Psoas muscle (tissue), 8 donors: ENCODE results near the gene CDKN1A. TPM values are rescaled to one million over a fixed set of nuclear protein-coding genes. Genes with fewer than 3 reads are reported as not detected.

Experiments used
- ATAC-seq, 4 donors: fragments of 200-7000 bp; cut with Tn5 transposase; one replicate each; pipeline ENCODE4 v1.9.1; 2020; ENCODE audit warnings: moderate library complexity in 3 of 4, mild to moderate bottlenecking in 2 of 4
- DNase-seq, 2 donors: peaks; one replicate each; pipeline ENCODE4 v3.0.0-alpha.2; 2020
- H3K27ac ChIP-seq: fragments of 200-600 bp; one replicate; pipeline ENCODE4 v1.8.0; 2022
- H3K27me3 ChIP-seq, 3 donors: fragments of 200-600 bp in 1 of 3; one replicate each; pipeline versions ENCODE4 v1.6.1 to v1.8.0; 2013 to 2022; ENCODE audit warnings: low read length in 2 of 3, mild to moderate bottlenecking in 2 of 3, moderate library complexity in 1 of 3; ENCODE audit not compliant: insufficient read depth in 3 of 3
- H3K36me3 ChIP-seq, 2 donors: fragments of 200-600 bp in 1 of 2; one replicate each; pipeline versions ENCODE4 v1.6.1 to v1.8.0; 2013 to 2022; ENCODE audit warnings: low read depth in 1 of 2, mild to moderate bottlenecking in 1 of 2, moderate library complexity in 1 of 2; ENCODE audit not compliant: insufficient read depth in 1 of 2
- H3K4me1 ChIP-seq: fragments of 200-600 bp; one replicate; pipeline ENCODE4 v1.8.0; 2022
- H3K4me3 ChIP-seq: fragments of 200-600 bp; one replicate; pipeline ENCODE4 v1.8.0; 2022; ENCODE audit warnings: mild to moderate bottlenecking
- H3K9me3 ChIP-seq: fragments of 200-600 bp; one replicate; pipeline ENCODE4 v1.8.0; 2022
- WGBS, 3 donors: extraction: QIAGEN DNeasy Blood & Tissue Kit; methylation state at CpG; one replicate each; pipeline versions ENCODE4 v1.1.6 to v1.1.7; 2013; 5-methylcytosine and 5-hydroxymethylcytosine counted together
- intact Hi-C, 2 donors: fragments of 100-400 bp; cut with DNase I; formaldehyde crosslinking; loops; one replicate each; pipeline versions ENCODE4 v1.11.0 to v1.14.2; 2022
- polyA plus RNA-seq, 3 donors: library from polyadenylated mRNA; stranded (reverse); fragments of 200-250 nt; gene quantifications; one replicate each; pipeline ENCODE4 v1.2.3, GENCODE V29; 2013
- total RNA-seq, 4 donors: library from RNA; stranded (reverse); fragmentation: NEBNext Ultra II Directional in 2 of 4; extraction: Animal tissue kit (Norgen Biotek cat#: 25700) in 2 of 4; gene quantifications; one replicate each; pipeline versions ENCODE4 v1.2.1 to v1.2.4, GENCODE V29; 2021 to 2023
- TF ChIP-seq, protein P1 (sequence below): fragments of 200-600 bp; IDR thresholded peaks from one replicate; pipeline ENCODE4 v1.8.0; 2022; ENCODE audit warnings: antibody characterized with exemption
- donor health status: healthy with polysubstance abuse.
- donor health status: DM: no; HTN: no; CAD: no; lungs with moderate emphysema.
- donor health status: Bipolar disorder and iron deficiency.
- donor health status: healthy.
- donor health status: DM: yes; HTN: yes; CAD: no.
- donor health status: DM: no; HTN: no; CAD: no.
- donor health status: DM: no; HTN: no; CAD: no.
- donor health status: DM: yes; HTN: yes; CAD: no.

The CDKN1A gene
- total and polyA plus RNA-seq, 7 donors = 39.2 to 666 (median 159) TPM

- H3K36me3 ChIP-seq = no peaks in the 10 kb centered on the region
- peaks cover 4% of the 10 kb centered on the region for H3K9me3 ChIP-seq
- no peak overlapping the region for H3K4me3 ChIP-seq
- peaks cover 14% of the 10 kb centered on the region for H3K4me1 ChIP-seq
- H3K27ac ChIP-seq = no peak overlapping the region
- intact Hi-C loops = loop anchor here in 1 of 2 donors (5.0 kb wide), 1 partner anchor 58 kb away; no protein-coding TSS in a partner anchor
- no peak for ATAC-seq
- DNase-seq = peak in 1 of 2 donors; percentile 4
- TF ChIP-seq, protein P1, sequence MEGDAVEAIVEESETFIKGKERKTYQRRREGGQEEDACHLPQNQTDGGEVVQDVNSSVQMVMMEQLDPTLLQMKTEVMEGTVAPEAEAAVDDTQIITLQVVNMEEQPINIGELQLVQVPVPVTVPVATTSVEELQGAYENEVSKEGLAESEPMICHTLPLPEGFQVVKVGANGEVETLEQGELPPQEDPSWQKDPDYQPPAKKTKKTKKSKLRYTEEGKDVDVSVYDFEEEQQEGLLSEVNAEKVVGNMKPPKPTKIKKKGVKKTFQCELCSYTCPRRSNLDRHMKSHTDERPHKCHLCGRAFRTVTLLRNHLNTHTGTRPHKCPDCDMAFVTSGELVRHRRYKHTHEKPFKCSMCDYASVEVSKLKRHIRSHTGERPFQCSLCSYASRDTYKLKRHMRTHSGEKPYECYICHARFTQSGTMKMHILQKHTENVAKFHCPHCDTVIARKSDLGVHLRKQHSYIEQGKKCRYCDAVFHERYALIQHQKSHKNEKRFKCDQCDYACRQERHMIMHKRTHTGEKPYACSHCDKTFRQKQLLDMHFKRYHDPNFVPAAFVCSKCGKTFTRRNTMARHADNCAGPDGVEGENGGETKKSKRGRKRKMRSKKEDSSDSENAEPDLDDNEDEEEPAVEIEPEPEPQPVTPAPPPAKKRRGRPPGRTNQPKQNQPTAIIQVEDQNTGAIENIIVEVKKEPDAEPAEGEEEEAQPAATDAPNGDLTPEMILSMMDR = no peak
- no peaks in the 10 kb centered on the region for H3K27me3 ChIP-seq
- 93 to 100% (median 98%) methylated on average over 6 of the region's 6 CpGs for WGBS, 3 donors
These were observed 16.1 kb downstream of the CDKN1A start for GRCh38 chr6:36694616-36695015.

- Histone ChIP-seq H3K4me1 (peaks cover 14% of the 10 kb centered on the region), H3K9me3 (peaks cover 4% of the 10 kb centered on the region), H3K27me3 (no peaks in the 10 kb centered on the region), H3K27ac (no peak overlapping the region), H3K36me3 (no peaks in the 10 kb centered on the region), H3K4me3 (no peak overlapping the region)
- DNase-seq (no peak), ATAC-seq (no peak)
- WGBS, 3 donors = 72 to 74% (median 74%) methylated on average over 2 of the region's 2 CpGs
- TF ChIP-seq, protein P1 = no peak
- intact Hi-C loops = loop anchor here in 1 of 2 donors (5.0 kb wide), 1 partner anchor 57 kb away; no protein-coding TSS in a partner anchor
These were observed 16.9 kb downstream of the CDKN1A start for GRCh38 chr6:36695414-36695813.

DNA sequence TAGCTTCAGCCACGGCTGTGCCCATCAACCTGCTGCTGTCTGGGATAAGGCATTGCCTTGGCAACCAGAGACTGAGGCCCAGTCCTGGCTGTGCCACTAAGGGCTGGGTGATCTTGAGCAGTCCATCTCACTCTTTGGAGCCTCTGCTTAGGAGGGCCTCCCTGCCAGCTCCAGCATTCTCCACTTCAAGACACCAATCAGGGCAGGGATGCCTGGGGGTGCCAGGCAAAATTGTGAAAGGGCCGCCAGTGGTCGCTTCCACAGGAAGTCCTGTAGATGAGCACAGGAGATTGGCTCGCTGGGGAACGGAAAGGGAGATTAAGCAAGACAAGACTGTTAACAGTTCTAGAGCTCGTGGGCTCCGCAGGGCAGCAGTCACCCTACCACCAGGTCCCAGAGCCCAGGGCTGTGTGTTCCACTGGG, 19.0 kb downstream of the CDKN1A start, which contains the start of gene RAB44:
TSS of gene RAB44 (plus strand) at position 346 of the 423 bp plus-strand sequence. CDS start 6,410 bp downstream, outside the sequence.
- DNase-seq (peak in 1 of 2 donors; percentile 45), ATAC-seq (no peak)
- Histone ChIP-seq H3K4me3 (no peak within 1 kb of the TSS), H3K9me3 (peaks cover 4% of the 10 kb centered on the region), H3K27me3 (no peaks in the 10 kb centered on the region), H3K4me1 (peaks cover 7% of the 10 kb centered on the region), H3K27ac (no peak within 1 kb of the TSS), H3K36me3 (no peaks in the 10 kb centered on the region)
- WGBS, 3 donors = 82 to 85% (median 83%) methylated on average over 7 of the region's 7 CpGs
- TF ChIP-seq, protein P1 = no peak
- intact Hi-C loops = loop anchor here in 1 of 2 donors (5.0 kb wide), 1 partner anchor 55 kb away; no protein-coding TSS in a partner anchor

DNA sequence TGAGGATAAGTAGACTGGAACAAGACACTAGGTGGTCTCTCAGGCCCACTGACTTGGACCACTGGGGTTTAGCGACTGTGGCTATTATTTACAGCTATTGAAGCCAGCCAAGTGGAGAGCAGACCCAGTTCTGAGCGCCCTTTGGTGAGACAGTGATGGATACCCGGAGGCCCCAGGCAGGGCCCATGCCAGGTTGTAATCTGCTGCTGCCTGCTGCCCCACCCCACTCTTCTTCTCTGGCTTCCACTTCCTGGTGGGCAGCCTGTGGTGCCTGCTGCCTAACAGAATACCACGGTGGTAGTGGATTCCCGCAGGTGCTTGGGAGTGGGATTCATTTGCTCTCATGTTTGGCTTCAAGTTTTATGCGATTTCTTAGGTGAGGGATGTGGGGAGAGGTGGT, 19.7 kb downstream of the CDKN1A start:
- H3K4me1 ChIP-seq = peaks cover under 1% of the 10 kb centered on the region
- no peaks in the 10 kb centered on the region for H3K27me3 ChIP-seq
- 88 to 94% (median 88%) methylated on average over 6 of the region's 6 CpGs for WGBS, 3 donors
- no peaks in the 10 kb centered on the region for H3K36me3 ChIP-seq
- DNase-seq (no peak), ATAC-seq (no peak)
- intact Hi-C loops = loop anchor here in 1 of 2 donors (5.0 kb wide), 1 partner anchor 54 kb away; no protein-coding TSS in a partner anchor
- H3K27ac ChIP-seq = no peak overlapping the region
- TF ChIP-seq, protein P1 = no peak
- H3K9me3 ChIP-seq = peaks cover 4% of the 10 kb centered on the region
- no peak overlapping the region for H3K4me3 ChIP-seq

- WGBS, 3 donors = 86 to 90% (median 88%) methylated on average over 8 of the region's 8 CpGs
- Histone ChIP-seq H3K4me1 (no peaks in the 10 kb centered on the region), H3K36me3 (no peaks in the 10 kb centered on the region), H3K4me3 (no peak overlapping the region), H3K9me3 (peaks cover 4% of the 10 kb centered on the region), H3K27me3 (no peaks in the 10 kb centered on the region), H3K27ac (no peak overlapping the region)
- TF ChIP-seq, protein P1 = no peak
- intact Hi-C loops = loop anchor here in 1 of 2 donors (5.0 kb wide), 1 partner anchor 53 kb away; no protein-coding TSS in a partner anchor
- DNase-seq (peak in 1 of 2 donors; percentile 18), ATAC-seq (no peak)
These were observed 20.4 kb downstream of the CDKN1A start for GRCh38 chr6:36698871-36699271.
